ENCODE measurements around the gene SLC39A13. TPM values are rescaled to one million over a fixed set of nuclear protein-coding genes. Genes with fewer than 3 reads are reported as not detected.

SLC39A13 gene
- total and polyA plus RNA-seq, 2 of the 4 experiments (the other 2 are of a cell fraction): 32.4 to 144 TPM

DNA sequence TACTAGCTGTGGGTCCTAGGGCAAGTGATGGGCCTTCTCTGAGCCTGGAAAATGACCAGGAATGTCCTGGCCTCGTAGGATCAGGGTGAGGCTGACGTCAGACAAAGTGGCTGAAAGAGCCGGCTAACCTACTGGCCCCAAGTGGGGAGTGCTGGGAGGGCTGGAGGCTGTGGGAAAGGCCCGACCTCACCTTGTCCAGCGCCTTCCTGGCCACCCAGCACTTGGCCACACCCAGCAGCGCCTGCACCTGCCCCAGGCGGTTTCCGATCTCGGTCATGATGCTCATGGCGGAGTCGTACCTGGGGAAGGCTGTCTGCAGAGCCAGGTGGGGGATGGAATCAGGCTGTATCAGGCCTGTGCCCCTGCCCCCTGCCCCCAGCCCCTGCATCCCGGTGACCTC, 33.0 kb downstream of the SLC39A13 start:
- Histone ChIP-seq H3K4me3 (ENCODE audit: insufficient read depth, low read depth, low read length) (no peak overlapping the region), H3K56ac (ENCODE audit: extremely low read depth, insufficient read depth, low read length) (no peak overlapping the region), H2AK5ac (ENCODE audit: low read depth, low read length) (no peak overlapping the region), H2AFZ (replicated peaks; ENCODE audit: low read length, poor library complexity) (no peak overlapping the region), H3K18ac (ENCODE audit: low read depth, low read length) (no peak overlapping the region), H3K27me3 (ENCODE audit: control insufficient read depth, insufficient read depth, low read length) (no peaks in the 10 kb centered on the region), H2BK5ac (ENCODE audit: low read depth, low read length, poor library complexity, severe bottlenecking) (no peak overlapping the region), H4K20me1 (ENCODE audit: insufficient read depth, low read length) (no peaks in the 10 kb centered on the region), H3K9ac (ENCODE audit: low read depth, low read length) (no peak overlapping the region), H2BK15ac (ENCODE audit: low read depth, low read length) (no peak overlapping the region), H3K27ac (ENCODE audit: insufficient read depth, low read length) (no peak overlapping the region), H3K4ac (ENCODE audit: low read depth, low read length) (no peak overlapping the region), H3K9me1 (ENCODE audit: insufficient read depth, low read length) (no peaks in the 10 kb centered on the region; the same call in 1 of the 2 replicates), H4K5ac (ENCODE audit: low read depth, low read length) (no peak overlapping the region), H3K4me2 (ENCODE audit: low read depth, low read length) (no peak overlapping the region), H3K79me1 (ENCODE audit: low read depth in 1 of 2, low read length in 2 of 2) (no peaks in the 10 kb centered on the region), H2BK20ac (ENCODE audit: low read depth, low read length) (no peak overlapping the region), H2AK9ac (replicated peaks; ENCODE audit: low read depth, low read length, poor library complexity) (no peak overlapping the region), H3K14ac (replicated peaks; ENCODE audit: low read depth, low read length) (no peak overlapping the region), H4K91ac (ENCODE audit: insufficient read depth, low read depth, low read length) (no peak overlapping the region), H2BK120ac (ENCODE audit: low read depth, low read length) (no peak overlapping the region), H3K23ac (ENCODE audit: low read depth, low read length) (no peak overlapping the region), H3K36me3 (ENCODE audit: control insufficient read depth, insufficient read depth, low read length) (no peaks in the 10 kb centered on the region), H4K8ac (ENCODE audit: low read depth in 2 of 2, low read length in 2 of 2) (no peak overlapping the region), H3K9me3 (ENCODE audit: control insufficient read depth, insufficient read depth, low read length) (no peaks in the 10 kb centered on the region), H3K4me1 (ENCODE audit: control insufficient read depth, insufficient read depth, low read length) (no peaks in the 10 kb centered on the region)
- BruUV-seq (replicated peaks): no TSS peak
- ATAC-seq (ENCODE audit: low read depth) (no peak), DNase-seq (no peak)
- dilution Hi-C loops (cut with HindIII; ENCODE audit: low sequenced_read_pairs, unreplicated experiment) (no loop called here), in situ Hi-C loops (cut with MboI; ENCODE audit: low sequenced_read_pairs) (no loop called here), intact Hi-C loops (cut with micrococcal nuclease) (no loop called here)
- POLR2A ChIA-PET (ENCODE audit: unreplicated experiment): no interaction called here
- CTCF ChIA-PET: no interaction called here
- 74% methylated on average over 2 of the region's 12 CpGs; no CpG with 5 or more reads in 1 of the 2 experiments for WGBS, 2 experiments (ENCODE audit: extremely low coverage in 2 of 2, insufficient read length in 1 of 2)
- no peak for TF ChIP-seq RAD21 (IDR thresholded peaks at IDR 0.05; ENCODE audit: low read length)
- TF ChIP-seq RFX5 (IDR thresholded peaks at IDR 0.05; ENCODE audit: low read depth, low read length): no peak
- TF ChIP-seq SMC3 (IDR thresholded peaks at IDR 0.05; ENCODE audit: low read depth, low read length): no peak
- TF ChIP-seq, protein P1, sequence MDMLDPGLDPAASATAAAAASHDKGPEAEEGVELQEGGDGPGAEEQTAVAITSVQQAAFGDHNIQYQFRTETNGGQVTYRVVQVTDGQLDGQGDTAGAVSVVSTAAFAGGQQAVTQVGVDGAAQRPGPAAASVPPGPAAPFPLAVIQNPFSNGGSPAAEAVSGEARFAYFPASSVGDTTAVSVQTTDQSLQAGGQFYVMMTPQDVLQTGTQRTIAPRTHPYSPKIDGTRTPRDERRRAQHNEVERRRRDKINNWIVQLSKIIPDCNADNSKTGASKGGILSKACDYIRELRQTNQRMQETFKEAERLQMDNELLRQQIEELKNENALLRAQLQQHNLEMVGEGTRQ (IDR thresholded peaks at IDR 0.05; ENCODE audit: low read depth, low read length): no peak
- no peak for TF ChIP-seq CHD1 (IDR thresholded peaks at IDR 0.05; ENCODE audit: low read depth, low read length)
- TF ChIP-seq RCOR1 (IDR thresholded peaks at IDR 0.05; ENCODE audit: insufficient replicate concordance, low read length): no peak
- TF ChIP-seq MXI1 (IDR thresholded peaks at IDR 0.05; ENCODE audit: borderline replicate concordance, low read depth, low read length): no peak
- no peak for TF ChIP-seq MAFK (IDR thresholded peaks at IDR 0.05; ENCODE audit: low read depth, low read length)

Measured in IMR-90 (cell line).